Measurements from ENCODE around the gene MEX3C. TPM values are rescaled to one million over a fixed set of nuclear protein-coding genes. Genes with fewer than 3 reads are reported as not detected.

The MEX3C gene
- total RNA-seq, 4 donors from 2014 or later, result 16.5 to 37.1 (median 23.2) TPM

DNA sequence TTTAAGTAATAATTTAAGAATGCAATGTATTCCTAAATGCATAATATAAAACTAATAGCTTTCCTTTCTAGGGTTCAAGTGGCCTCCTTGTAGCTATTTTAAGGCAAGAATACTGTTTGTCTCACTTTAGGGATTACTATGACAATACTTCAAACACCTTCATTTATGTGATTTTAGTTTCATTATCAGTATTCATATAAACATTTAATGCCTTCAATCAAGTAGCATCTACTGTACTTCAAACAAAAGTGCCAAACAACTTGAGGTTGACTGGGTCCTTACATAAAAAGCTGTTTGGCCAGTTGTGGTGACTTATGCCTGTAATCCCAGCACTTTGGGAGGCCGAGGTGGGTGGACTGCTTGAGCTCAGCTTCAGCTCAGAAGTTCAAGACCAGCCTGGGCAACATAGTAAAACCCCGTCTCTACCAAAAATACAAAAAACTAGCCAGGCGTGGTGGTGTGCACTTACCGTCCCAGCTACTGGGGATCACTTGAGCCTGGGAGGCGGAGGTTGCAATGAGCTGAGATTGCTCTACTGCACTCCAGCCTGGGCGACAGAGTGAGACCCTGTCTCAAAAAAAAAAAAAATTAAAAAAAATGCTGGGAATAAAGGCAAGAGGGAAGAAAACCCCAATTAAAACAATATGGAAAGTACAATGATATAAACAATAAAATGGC is 9.3 kb downstream of the MEX3C start:
- DNase-seq, result no peak
- Histone ChIP-seq H3K9me3 (no peaks in the 10 kb centered on the region), H3K36me3 (no peaks in the 10 kb centered on the region), H3K27ac (no peak overlapping the region), H3K4me3 (no peak overlapping the region), H3K27me3 (no peaks in the 10 kb centered on the region), H3K4me1 (peaks cover 0 to 18% (median 2%) of the 10 kb centered on the region in 4 donors)
- TF ChIP-seq CTCF (IDR thresholded peaks at IDR 0.05), result no peak
- TF ChIP-seq POLR2A (IDR thresholded peaks at IDR 0.05), result no peak

GRCh38 chr18:51185075-51185474 is 12.4 kb downstream of the MEX3C start:
- Histone ChIP-seq H3K36me3 (no peaks in the 10 kb centered on the region), H3K4me1 (no peaks in the 10 kb centered on the region), H3K9me3 (no peaks in the 10 kb centered on the region), H3K4me3 (no peak overlapping the region), H3K27ac (no peak overlapping the region), H3K27me3 (no peaks in the 10 kb centered on the region)
- no peak for DNase-seq
- TF ChIP-seq CTCF (IDR thresholded peaks at IDR 0.05), result no peak
- TF ChIP-seq POLR2A (IDR thresholded peaks at IDR 0.05), result no peak

- no peak for TF ChIP-seq POLR2A (IDR thresholded peaks at IDR 0.05)
- TF ChIP-seq CTCF (IDR thresholded peaks at IDR 0.05), result no peak
- H3K27ac ChIP-seq, result no peak overlapping the region
- no peaks in the 10 kb centered on the region for H3K9me3 ChIP-seq
- no peak overlapping the region for H3K4me3 ChIP-seq
- no peak for DNase-seq
- H3K36me3 ChIP-seq, result no peaks in the 10 kb centered on the region
- H3K27me3 ChIP-seq, result no peaks in the 10 kb centered on the region
- H3K4me1 ChIP-seq, result no peaks in the 10 kb centered on the region
Observed at GRCh38 chr18:51184091-51184457, 13.4 kb downstream of the MEX3C start.

- Histone ChIP-seq H3K9me3 (no peaks in the 10 kb centered on the region), H3K27me3 (no peaks in the 10 kb centered on the region), H3K4me3 (no peak overlapping the region), H3K4me1 (no peaks in the 10 kb centered on the region), H3K27ac (no peak overlapping the region), H3K36me3 (no peaks in the 10 kb centered on the region)
- no peak for DNase-seq
- TF ChIP-seq POLR2A (IDR thresholded peaks at IDR 0.05), result no peak
Observed at GRCh38 chr18:51183372-51184090, 13.9 kb downstream of the MEX3C start.

DNA sequence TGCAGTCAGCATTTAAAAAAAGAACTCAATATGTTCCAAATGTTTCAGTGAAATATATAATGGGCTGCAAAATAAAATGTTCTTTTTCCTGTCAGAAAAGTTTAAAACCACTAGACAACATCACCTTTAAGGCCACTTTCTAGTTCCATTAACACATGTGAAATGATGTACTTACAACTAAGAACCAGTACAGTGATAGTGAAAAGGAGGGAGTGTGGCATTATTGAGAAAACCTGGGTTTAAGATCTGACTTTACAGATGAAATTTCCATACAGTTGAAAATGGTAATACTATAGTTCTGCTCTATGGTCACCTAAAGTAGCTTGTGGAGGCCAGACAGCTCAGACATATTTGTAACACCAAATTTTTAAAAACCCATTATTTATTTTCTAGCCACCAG is 14.7 kb downstream of the MEX3C start:
- H3K27ac ChIP-seq, result no peak overlapping the region
- DNase-seq, result no peak
- no peaks in the 10 kb centered on the region for H3K36me3 ChIP-seq
- H3K27me3 ChIP-seq, result no peaks in the 10 kb centered on the region
- no peak for TF ChIP-seq POLR2A (IDR thresholded peaks at IDR 0.05)
- TF ChIP-seq CTCF (IDR thresholded peaks at IDR 0.05), result no peak
- H3K4me1 ChIP-seq, result no peaks in the 10 kb centered on the region
- no peaks in the 10 kb centered on the region for H3K9me3 ChIP-seq
- H3K4me3 ChIP-seq, result no peak overlapping the region

DNA sequence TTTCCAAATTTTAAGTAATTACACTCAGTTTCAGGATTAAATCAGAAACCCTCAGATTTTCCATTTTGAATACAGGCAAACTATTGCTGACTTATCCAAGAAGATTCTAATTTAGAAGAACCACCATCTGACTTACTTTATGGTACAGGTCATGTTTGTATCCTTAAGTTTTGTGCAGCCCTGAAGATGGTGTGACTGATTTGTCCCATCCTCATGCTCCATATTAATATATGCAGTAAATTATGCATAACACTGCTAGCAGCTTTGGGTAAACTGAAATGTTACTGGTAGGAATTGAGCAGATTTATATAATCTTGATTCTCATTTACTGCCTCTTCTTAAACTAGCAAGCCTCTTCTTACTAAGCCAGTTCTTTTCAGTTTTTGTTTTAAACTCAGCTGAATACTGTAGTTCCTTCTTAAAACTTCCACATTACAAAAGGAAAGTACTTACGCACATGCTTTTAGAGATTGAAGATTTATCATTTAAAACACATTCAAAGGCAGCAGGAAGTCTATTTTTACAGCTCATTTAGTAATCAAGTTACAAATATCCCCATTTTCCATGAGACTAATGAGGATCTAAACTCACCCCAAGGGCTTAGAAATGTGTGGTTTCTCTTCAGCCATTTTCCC is 25.7 kb downstream of the MEX3C start:
- TF ChIP-seq POLR2A (IDR thresholded peaks at IDR 0.05) (no peak), CTCF (IDR thresholded peaks at IDR 0.05) (no peak)
- Histone ChIP-seq H3K27ac (no peak overlapping the region), H3K36me3 (peaks cover 0 to 19% (median 0%) of the 10 kb centered on the region in 3 donors), H3K27me3 (no peaks in the 10 kb centered on the region), H3K9me3 (no peaks in the 10 kb centered on the region), H3K4me1 (no peaks in the 10 kb centered on the region), H3K4me3 (no peak overlapping the region)
- no peak for DNase-seq
